ENCODE measurements around the gene MISP.

DNA sequence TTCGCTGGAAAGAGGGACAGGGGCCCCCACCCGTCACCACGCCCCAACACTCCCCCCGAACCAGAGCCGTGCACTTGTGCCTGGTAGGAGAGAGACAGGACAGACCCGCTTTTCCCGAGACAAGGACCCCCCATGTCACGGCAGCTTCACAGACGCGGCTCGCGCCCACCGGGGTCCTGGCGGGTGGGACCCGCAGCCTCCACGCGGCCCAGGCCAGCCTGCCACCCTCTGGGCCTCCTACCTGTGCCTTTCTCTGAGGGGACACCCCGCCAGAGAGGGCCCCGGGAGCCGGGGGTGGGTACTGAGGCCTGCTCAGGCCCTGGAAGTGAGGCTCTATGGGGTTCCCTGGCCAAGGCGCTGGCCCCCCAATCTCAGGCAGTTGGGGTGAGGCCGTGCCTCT is 4.0 kb upstream of the MISP start:
- TF ChIP-seq, protein P1, sequence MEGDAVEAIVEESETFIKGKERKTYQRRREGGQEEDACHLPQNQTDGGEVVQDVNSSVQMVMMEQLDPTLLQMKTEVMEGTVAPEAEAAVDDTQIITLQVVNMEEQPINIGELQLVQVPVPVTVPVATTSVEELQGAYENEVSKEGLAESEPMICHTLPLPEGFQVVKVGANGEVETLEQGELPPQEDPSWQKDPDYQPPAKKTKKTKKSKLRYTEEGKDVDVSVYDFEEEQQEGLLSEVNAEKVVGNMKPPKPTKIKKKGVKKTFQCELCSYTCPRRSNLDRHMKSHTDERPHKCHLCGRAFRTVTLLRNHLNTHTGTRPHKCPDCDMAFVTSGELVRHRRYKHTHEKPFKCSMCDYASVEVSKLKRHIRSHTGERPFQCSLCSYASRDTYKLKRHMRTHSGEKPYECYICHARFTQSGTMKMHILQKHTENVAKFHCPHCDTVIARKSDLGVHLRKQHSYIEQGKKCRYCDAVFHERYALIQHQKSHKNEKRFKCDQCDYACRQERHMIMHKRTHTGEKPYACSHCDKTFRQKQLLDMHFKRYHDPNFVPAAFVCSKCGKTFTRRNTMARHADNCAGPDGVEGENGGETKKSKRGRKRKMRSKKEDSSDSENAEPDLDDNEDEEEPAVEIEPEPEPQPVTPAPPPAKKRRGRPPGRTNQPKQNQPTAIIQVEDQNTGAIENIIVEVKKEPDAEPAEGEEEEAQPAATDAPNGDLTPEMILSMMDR (IDR thresholded peaks at IDR 0.05), result no peak
- TF ChIP-seq EZH2 (IDR thresholded peaks at IDR 0.05; ENCODE audit: borderline replicate concordance, insufficient read depth, low read depth, low read length, poor library complexity, severe bottlenecking), result no peak
